ENCODE measurements around the gene KRT80.

The KRT80 gene

GRCh38 chr12:52119398-52120254, 72.2 kb downstream of the KRT80 start:
- TF ChIP-seq CTCF (IDR thresholded peaks at IDR 0.05; ENCODE audit: extremely low read depth, insufficient read depth, missing control alignments), result peak; percentile 91
- in situ Hi-C loops (cut with MboI; ENCODE audit: low pct_unique_long_range_greater_than_20kb, low sequenced_read_pairs, unreplicated experiment), result loop anchor here (10.0 kb wide), 1 partner anchor 95 kb away; no protein-coding TSS in a partner anchor
- DNase-seq (ENCODE audit: low spot score), result peak; percentile 52

Data from GM13977 (cell line).